GM12865 (cell line): ENCODE measurements around the gene RNU6-1.
A peak's percentile ranks its signal among the peaks of the same experiment; 100 is the strongest.

Experiments
- DNase-seq: peaks from one replicate; pipeline ENCODE4 v3.0.0; 2010; ENCODE audit warnings: low read depth
- H3K4me3 ChIP-seq: 2 replicates; pipeline ENCODE4 v1.5.1; 2011; ENCODE audit warnings: mild to moderate bottlenecking, low read depth, low read length, control low read depth
- CTCF ChIP-seq: IDR thresholded peaks from 2 replicates; pipeline ENCODE4 v1.5.1; 2011; ENCODE audit warnings: low read length, control low read depth, low read depth, inconsistent platforms; ENCODE audit not compliant: insufficient read depth; ENCODE audit errors: missing control alignments

RNU6-1 gene

GRCh38 chr15:67835297-67836133 is 4.3 kb downstream of the RNU6-1 start:
- no peak for DNase-seq
- peak overlapping the region; percentile 29 for H3K4me3 ChIP-seq
- TF ChIP-seq CTCF, result no peak

GRCh38 chr15:67834581-67835296 is 5.1 kb downstream of the RNU6-1 start:
- no peak for TF ChIP-seq CTCF
- DNase-seq, result no peak
- peak overlapping the region; percentile 29 for H3K4me3 ChIP-seq

GRCh38 chr15:67833710-67834511 is 5.9 kb downstream of the RNU6-1 start:
- DNase-seq, result peak; percentile 69
- peak; percentile 63 for TF ChIP-seq CTCF
- H3K4me3 ChIP-seq, result peak overlapping the region; percentile 29

- TF ChIP-seq CTCF, result no peak
- no peak overlapping the region for H3K4me3 ChIP-seq
- DNase-seq, result no peak
Observed at GRCh38 chr15:67832897-67833709, 6.7 kb downstream of the RNU6-1 start.

- TF ChIP-seq CTCF, result peak; percentile 22
- peak; percentile 34 for DNase-seq
- H3K4me3 ChIP-seq, result no peak overlapping the region
Observed at GRCh38 chr15:67832031-67832551, 7.8 kb downstream of the RNU6-1 start.

GRCh38 chr15:67831363-67831762 is 8.5 kb downstream of the RNU6-1 start:
- no peak for TF ChIP-seq CTCF

More at GRCh38 chr15:67831363-67831762, 8.5 kb downstream of the RNU6-1 start:
- no peak overlapping the region for H3K4me3 ChIP-seq
- no peak for DNase-seq
